Measurements from ENCODE around the gene SULT1C3.

DNA sequence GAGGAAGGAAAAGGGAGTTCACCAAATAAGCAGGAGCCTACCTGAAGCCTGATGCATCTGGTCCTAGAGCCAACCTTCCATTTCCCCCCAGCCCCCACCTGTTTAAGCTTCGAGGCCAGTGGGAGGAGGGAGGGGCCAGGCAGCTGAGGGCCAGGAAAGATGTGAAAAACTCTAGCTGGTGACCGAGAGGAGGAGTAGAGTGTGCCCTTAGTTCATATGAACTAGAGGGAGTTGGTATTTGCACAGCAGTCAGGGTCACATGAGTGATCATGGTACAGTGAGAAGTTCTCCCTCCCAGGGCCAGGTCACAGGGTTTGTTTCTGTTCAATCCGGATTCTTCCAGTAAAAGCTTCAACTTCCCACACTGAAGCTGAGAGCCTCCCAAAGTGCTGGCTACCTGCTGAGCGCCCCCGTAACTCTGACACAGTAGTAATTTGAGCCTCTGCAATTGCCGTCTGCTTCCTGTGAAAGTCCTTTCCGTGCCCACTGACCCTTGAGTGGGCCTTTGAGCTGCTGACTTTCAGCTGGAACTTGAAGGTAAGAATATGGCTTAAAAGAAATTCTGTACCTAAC lies 48.9 kb downstream of the SULT1C3 start, which contains the start of gene SULT1C2:
- TF ChIP-seq, protein P1, sequence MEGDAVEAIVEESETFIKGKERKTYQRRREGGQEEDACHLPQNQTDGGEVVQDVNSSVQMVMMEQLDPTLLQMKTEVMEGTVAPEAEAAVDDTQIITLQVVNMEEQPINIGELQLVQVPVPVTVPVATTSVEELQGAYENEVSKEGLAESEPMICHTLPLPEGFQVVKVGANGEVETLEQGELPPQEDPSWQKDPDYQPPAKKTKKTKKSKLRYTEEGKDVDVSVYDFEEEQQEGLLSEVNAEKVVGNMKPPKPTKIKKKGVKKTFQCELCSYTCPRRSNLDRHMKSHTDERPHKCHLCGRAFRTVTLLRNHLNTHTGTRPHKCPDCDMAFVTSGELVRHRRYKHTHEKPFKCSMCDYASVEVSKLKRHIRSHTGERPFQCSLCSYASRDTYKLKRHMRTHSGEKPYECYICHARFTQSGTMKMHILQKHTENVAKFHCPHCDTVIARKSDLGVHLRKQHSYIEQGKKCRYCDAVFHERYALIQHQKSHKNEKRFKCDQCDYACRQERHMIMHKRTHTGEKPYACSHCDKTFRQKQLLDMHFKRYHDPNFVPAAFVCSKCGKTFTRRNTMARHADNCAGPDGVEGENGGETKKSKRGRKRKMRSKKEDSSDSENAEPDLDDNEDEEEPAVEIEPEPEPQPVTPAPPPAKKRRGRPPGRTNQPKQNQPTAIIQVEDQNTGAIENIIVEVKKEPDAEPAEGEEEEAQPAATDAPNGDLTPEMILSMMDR (IDR thresholded peaks at IDR 0.05; ENCODE audit: insufficient read depth, low read depth, low read length) = no peak
- no peak for TF ChIP-seq EZH2 (IDR thresholded peaks at IDR 0.05; ENCODE audit: insufficient read depth, low read length)

All from astrocyte (in vitro differentiated cells and primary cell).